GM18867 (cell line): ENCODE data around the gene FGF19.

Experiments used
- ATAC-seq: cut with Tn5 transposase; IDR thresholded peaks from one replicate; pipeline ENCODE4 v1.9.1; 2021; ENCODE audit warnings: mild to moderate bottlenecking, moderate library complexity; ENCODE audit not compliant: unreplicated experiment

The FGF19 gene, protein sequence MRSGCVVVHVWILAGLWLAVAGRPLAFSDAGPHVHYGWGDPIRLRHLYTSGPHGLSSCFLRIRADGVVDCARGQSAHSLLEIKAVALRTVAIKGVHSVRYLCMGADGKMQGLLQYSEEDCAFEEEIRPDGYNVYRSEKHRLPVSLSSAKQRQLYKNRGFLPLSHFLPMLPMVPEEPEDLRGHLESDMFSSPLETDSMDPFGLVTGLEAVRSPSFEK

GRCh38 chr11:69703768-69704507, at the start of gene FGF19:
TSS of gene FGF19 (minus strand) at chr11:69704022. CDS start at chr11:69703876, 146 bp downstream.
- no peak for ATAC-seq

DNA sequence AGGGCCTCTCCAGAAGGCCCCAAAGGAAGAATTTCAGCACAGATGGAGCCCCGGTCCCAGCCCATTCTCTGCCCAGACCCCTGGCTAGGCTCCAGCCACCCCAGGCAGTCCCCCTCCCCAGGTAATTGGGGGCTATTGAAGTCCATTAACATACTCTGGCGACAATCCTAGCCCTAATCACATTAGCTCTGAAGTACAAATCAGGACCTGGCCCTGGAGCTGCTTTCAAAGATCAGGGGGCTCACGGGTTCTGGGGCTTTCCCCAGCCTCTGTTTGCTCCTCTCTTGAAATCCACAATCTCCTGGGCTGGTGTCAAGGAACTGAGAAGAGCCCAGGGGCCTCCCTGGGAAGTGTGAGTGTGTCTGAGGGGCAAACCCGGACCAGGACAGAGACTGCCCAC, 49.1 kb upstream of the FGF19 start:
- ATAC-seq: no peak

DNA sequence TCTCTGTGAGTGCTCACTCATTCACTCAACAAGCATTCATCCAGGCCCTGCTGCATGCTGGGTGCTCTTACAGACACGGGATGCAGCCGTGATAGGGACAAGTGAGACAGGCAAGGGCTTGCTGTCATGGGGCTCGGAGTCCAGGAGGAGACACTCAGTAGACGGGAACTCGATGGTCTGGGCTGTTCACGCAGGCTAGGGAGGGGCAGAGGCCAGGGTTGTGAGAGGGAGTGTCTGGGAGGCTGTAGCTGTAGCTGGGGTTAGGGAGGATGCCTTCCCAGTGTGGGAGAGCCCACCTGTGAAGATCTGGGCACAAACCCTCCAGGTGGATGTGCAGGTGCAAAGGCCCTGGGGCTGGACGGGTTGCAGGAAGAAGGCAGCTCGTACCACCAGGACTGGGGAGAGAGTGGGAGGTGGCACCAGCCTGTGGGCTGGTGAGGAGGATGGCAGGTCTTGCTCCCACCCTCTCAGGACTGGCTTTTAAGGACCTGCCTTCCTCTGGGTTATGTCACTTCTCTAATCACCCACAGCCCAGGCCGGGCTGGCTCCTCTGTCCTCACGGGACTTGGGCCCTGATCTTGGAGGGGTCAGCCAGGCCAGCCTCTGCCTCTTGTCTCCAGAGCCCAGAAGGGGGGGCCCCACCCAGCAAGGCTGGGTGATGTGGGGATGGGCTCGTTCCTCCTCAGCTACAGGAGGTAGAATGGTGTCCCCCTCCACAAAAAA, 47.2 kb upstream of the FGF19 start:
- ATAC-seq: no peak

- ATAC-seq: no peak
Observed at GRCh38 chr11:69750108-69750850, 46.5 kb upstream of the FGF19 start.

DNA sequence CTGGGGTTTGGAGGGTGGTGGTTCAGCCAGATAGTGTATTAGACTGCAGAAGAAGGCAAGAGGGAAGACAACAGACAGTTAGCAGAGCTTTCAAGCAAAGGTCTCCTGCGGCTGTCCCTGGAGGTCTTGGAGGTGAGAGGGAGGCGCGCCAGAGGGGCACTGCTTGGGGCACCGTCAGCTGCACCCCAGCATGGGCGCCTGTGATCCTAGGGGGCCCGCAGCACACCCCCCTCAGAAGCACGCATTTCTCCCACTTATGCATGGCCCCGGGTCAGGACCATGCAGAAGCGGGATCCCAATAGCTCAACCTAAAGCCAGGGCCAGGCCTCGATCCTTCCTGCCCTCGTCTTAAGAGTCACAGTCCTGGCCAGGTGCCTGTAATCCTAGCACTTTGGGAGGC, 44.8 kb upstream of the FGF19 start:
- no peak for ATAC-seq

DNA sequence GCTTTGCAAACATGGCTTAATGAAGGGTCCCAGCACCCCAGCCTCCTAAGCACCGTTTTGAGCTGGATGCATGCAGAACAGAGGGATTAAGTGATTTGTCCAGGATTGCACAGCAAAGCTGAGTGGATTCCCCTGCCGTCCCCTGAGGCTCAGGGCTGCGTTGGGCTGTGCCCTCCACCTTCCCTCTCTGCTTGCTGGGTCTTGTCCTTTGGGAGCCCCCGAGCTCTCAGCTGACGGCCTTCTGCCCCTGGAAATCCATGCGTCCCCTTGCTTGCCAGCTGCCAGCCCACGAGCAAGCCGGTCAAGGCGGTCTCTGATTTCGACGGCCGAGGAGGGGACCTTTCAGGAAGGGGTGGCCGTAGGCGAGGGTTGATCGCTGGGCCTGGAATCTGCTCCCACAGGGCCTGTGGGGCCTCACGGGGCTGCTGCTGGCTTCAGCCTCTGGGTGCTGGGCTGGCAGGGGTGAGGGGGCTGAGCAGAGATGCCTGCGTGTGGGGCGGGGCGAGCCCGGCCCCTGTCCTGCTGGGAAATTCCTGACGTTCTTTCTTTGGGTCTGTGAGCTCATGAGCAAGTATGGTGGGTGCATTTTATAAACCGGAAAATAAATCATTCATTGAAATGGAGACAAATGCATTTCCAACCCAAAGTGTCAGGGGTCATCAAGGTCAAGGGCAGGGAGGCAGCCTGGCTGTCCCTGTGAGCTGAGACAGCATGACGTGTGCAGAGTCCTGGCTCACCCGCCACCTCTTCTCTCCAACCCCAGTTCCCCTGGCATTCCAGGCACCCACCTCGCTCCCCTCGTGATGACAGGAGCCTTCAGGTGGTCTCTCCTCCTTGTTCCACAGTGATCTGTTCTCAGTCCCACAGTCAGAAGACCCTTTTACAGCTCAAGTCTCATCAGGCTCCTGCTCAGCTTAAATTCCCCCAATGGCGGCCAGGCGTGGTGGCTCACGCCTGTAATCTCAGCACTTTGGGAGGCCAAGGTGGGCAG, 43.2 kb upstream of the FGF19 start:
- no peak for ATAC-seq

DNA sequence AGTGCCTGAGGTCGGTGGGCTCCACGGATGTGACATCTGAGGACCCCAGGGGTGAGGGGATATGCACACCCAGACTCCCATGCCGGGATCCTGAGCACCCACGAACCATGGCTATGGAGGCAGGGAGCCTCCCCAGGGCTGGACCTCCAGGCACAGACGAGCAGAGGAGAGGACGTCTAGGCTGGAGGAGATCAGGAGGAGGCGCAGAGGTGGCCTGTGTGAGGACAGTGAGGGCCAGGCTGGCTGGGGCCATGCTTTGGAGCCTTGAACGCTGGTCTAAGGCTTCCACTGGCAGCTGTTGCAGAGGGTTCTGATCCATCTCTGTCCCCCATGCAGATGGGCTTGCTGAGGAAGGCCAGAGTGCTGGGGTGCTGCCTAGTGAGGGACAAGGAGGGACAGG, 42.3 kb upstream of the FGF19 start:
- no peak for ATAC-seq

- ATAC-seq: no peak
Observed at GRCh38 chr11:69745201-69745600, 41.4 kb upstream of the FGF19 start.

DNA sequence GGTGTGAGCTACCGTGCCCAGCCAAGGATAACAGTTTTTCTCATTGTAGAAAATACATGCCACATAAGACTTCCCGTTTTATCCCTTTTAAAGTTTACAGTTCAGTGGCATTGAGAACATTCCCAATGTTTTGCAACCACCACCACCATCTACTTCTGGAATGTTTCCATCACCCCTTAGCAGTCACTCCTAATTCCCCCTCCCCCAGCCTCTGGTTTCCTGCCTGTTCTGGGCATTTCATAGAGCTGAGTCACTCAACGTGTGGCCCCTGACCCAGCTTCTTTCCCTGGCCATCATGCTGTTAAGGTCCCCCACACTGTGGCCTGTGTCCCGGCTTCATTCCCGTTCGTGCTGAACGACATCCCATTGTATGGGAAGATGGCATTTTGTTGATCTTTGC, 40.6 kb upstream of the FGF19 start:
- ATAC-seq: no peak

GRCh38 chr11:69734841-69735240, 31.0 kb upstream of the FGF19 start:
- ATAC-seq: no peak

GRCh38 chr11:69734367-69734766, 30.5 kb upstream of the FGF19 start:
- no peak for ATAC-seq

DNA sequence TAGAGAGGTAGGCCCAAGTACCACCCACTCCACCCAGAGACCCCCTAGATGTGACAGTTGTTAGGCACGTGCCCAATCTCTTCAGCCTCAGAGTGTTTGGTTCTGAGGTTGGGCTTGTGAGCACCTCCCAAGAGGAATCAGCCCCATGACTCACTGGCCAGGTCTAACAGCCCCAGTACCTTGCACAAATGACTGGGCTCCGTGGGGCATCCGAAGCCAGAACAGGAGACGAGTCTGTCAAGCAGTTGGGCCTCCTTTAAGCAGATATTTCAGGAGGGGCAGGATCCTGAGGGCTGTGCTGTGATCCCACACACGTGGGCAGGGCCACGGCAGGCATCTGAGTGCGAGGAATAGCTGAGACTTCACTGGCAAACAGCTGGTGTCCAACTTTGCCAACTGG, 29.1 kb upstream of the FGF19 start:
- ATAC-seq: no peak

DNA sequence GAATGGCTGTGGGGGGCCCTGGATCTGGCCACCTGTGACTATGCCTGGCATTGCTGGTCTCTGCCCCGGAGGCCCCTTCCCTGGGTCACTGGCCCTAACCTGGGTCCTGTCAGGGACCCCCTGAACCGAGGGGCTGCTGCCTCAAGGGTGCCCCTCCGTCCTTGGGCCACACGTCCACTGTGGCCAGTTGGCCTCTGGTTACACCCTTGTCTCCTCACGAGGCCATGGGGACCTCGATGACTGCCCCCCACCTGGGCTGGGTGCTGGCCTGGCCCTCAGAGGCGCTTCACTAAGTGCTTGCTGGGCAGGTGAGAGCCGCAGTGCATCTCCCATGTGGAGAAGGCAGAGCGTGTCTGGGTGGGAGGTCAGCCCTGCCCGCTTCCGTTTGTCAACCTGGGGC, 27.3 kb upstream of the FGF19 start:
- no peak for ATAC-seq

GRCh38 chr11:69730500-69730899, 26.7 kb upstream of the FGF19 start:
- ATAC-seq: no peak

- no peak for ATAC-seq
Observed at GRCh38 chr11:69729252-69729651, 25.4 kb upstream of the FGF19 start.

- no peak for ATAC-seq
Observed at GRCh38 chr11:69727266-69727665, 23.4 kb upstream of the FGF19 start.

DNA sequence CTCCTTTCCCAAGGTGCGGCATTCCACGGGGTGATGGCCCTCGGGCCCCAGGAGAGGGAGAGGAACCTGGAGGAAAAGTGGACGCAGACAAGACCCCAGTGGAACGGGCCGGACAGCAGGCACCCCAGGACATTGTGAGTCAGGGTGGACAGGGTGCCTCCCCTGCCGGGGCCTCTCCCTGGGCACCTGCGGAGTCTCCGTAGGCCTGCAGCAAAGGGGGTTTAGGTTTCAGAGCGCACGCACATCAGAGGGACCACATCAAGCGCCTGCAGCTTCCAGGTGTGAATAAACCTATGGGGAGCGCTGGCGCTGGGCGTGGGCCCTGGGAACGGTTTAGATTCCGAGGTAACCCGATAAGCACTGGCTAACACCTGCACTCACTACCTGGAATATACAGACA, 22.7 kb upstream of the FGF19 start:
- ATAC-seq: no peak

GRCh38 chr11:69726019-69726418, 22.2 kb upstream of the FGF19 start:
- no peak for ATAC-seq

- ATAC-seq: no peak
Observed at GRCh38 chr11:69721745-69722144, 17.9 kb upstream of the FGF19 start.

GRCh38 chr11:69721106-69721505, 17.3 kb upstream of the FGF19 start:
- no peak for ATAC-seq
